Endothelial cell (in vitro differentiated cells): ENCODE results near the gene CTAGE1. TPM values are rescaled to one million over a fixed set of nuclear protein-coding genes. Genes with fewer than 3 reads are reported as not detected.
A peak's percentile ranks its signal among the peaks of the same experiment; 100 is the strongest.

Source experiments
- DNase-seq: peaks from one replicate; pipeline ENCODE4 v3.0.0; 2021; ENCODE audit warnings: low spot score
- H3K27ac Mint-ChIP-seq: one replicate; pipeline ENCODE4 v1.8.0; 2021; ENCODE audit warnings: mixed read lengths, inconsistent platforms; ENCODE audit not compliant: unreplicated experiment
- H3K27me3 Mint-ChIP-seq: one replicate; pipeline ENCODE4 v1.8.0; 2021; ENCODE audit warnings: mild to moderate bottlenecking, moderate library complexity, mixed read lengths, inconsistent platforms; ENCODE audit not compliant: unreplicated experiment
- H3K36me3 Mint-ChIP-seq: one replicate; pipeline ENCODE4 v1.8.0; 2021; ENCODE audit warnings: mild to moderate bottlenecking, low read depth, mixed read lengths, inconsistent platforms; ENCODE audit not compliant: unreplicated experiment
- H3K4me1 Mint-ChIP-seq: one replicate; pipeline ENCODE4 v1.8.0; 2021; ENCODE audit warnings: mild to moderate bottlenecking, mixed read lengths, inconsistent platforms; ENCODE audit not compliant: unreplicated experiment
- H3K4me3 Mint-ChIP-seq: one replicate; pipeline ENCODE4 v1.8.0; 2021; ENCODE audit warnings: mild to moderate bottlenecking, mixed read lengths, inconsistent platforms; ENCODE audit not compliant: unreplicated experiment
- H3K9me3 Mint-ChIP-seq: one replicate; pipeline ENCODE4 v1.8.0; 2021; ENCODE audit warnings: mixed read lengths, inconsistent platforms; ENCODE audit not compliant: unreplicated experiment
- CTCF ChIP-seq: fragments of 200-600 bp; sonication (generic); IDR thresholded peaks from one replicate; pipeline ENCODE4 v1.5.0; 2021; ENCODE audit warnings: antibody characterized with exemption; ENCODE audit not compliant: unreplicated experiment
- total RNA-seq: library from RNA; stranded (reverse); fragmentation: NEBNext Ultra II Directional; extraction: Animal tissue kit (Norgen Biotek cat#: 25700); gene quantifications from one replicate; pipeline ENCODE4 v1.2.1, GENCODE V29; 2021; ENCODE audit not compliant: unreplicated experiment

The CTAGE1 gene
- total RNA-seq, 1 donor from 2014 or later: not detected

GRCh38 chr18:22448238-22448637, 30.5 kb upstream of the CTAGE1 start:
- Mint-ChIP-seq H3K27me3 (peaks cover 3% of the 10 kb centered on the region), H3K4me1 (no peaks in the 10 kb centered on the region), H3K9me3 (peaks cover 5% of the 10 kb centered on the region), H3K36me3 (peaks cover 3% of the 10 kb centered on the region), H3K27ac (no peak overlapping the region), H3K4me3 (no peak overlapping the region)
- DNase-seq: no peak
- TF ChIP-seq CTCF: no peak

GRCh38 chr18:22447792-22448191, 30.1 kb upstream of the CTAGE1 start:
- H3K9me3 Mint-ChIP-seq: peaks cover 5% of the 10 kb centered on the region
- no peak for TF ChIP-seq CTCF
- H3K27ac Mint-ChIP-seq: no peak overlapping the region
- no peak overlapping the region for H3K4me3 Mint-ChIP-seq
- DNase-seq: no peak
- H3K4me1 Mint-ChIP-seq: no peaks in the 10 kb centered on the region
- peaks cover 3% of the 10 kb centered on the region for H3K27me3 Mint-ChIP-seq
- peaks cover 3% of the 10 kb centered on the region for H3K36me3 Mint-ChIP-seq

- DNase-seq: no peak
- no peak overlapping the region for H3K4me3 Mint-ChIP-seq
- no peak overlapping the region for H3K27ac Mint-ChIP-seq
- H3K36me3 Mint-ChIP-seq: peaks cover 3% of the 10 kb centered on the region
- peaks cover 5% of the 10 kb centered on the region for H3K9me3 Mint-ChIP-seq
- no peaks in the 10 kb centered on the region for H3K4me1 Mint-ChIP-seq
- TF ChIP-seq CTCF: no peak
- peaks cover 1% of the 10 kb centered on the region for H3K27me3 Mint-ChIP-seq
These were observed 29.2 kb upstream of the CTAGE1 start for GRCh38 chr18:22446911-22447310.

- no peaks in the 10 kb centered on the region for H3K4me1 Mint-ChIP-seq
These were observed 28.6 kb upstream of the CTAGE1 start for GRCh38 chr18:22446325-22446724.

DNA sequence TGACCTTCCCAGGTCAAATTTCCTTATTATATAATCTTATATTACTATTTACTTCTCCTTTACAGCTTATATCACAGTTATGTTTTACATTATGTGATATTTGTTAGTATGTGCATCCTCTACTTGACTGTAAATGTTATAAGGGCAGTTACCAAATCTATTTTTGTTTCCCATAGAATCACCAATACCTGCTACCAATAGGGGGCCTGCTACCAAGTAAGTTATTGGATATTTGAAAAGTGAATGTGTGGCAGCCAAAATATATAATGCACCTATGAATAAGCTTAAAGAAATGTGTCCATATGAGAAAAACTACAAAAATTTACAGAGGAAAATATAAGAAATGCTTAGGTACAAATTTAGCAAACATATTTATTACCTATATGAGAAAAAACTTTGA, 23.9 kb upstream of the CTAGE1 start:
- no peaks in the 10 kb centered on the region for H3K4me1 Mint-ChIP-seq
- no peak overlapping the region for H3K27ac Mint-ChIP-seq
- H3K27me3 Mint-ChIP-seq: peaks cover 1% of the 10 kb centered on the region
- H3K4me3 Mint-ChIP-seq: no peak overlapping the region
- TF ChIP-seq CTCF: peak; percentile 28
- H3K9me3 Mint-ChIP-seq: no peaks in the 10 kb centered on the region
- H3K36me3 Mint-ChIP-seq: no peaks in the 10 kb centered on the region
- no peak for DNase-seq

More at GRCh38 chr18:22446325-22446724, 28.6 kb upstream of the CTAGE1 start:
- Mint-ChIP-seq H3K9me3 (peaks cover 5% of the 10 kb centered on the region), H3K27me3 (peaks cover 1% of the 10 kb centered on the region), H3K36me3 (peaks cover 3% of the 10 kb centered on the region), H3K4me3 (no peak overlapping the region), H3K27ac (no peak overlapping the region)
- DNase-seq: no peak
- TF ChIP-seq CTCF: no peak
